Coronary artery (tissue), 2 donors: ENCODE results near the gene DEDD2.
A peak's percentile ranks its signal among the peaks of the same experiment; 100 is the strongest.

ENCODE experiments used
- DNase-seq: peaks from one replicate; pipeline ENCODE4 v3.0.0-alpha.2; 2017; ENCODE audit warnings: low spot score
- H3K27ac ChIP-seq, 2 donors: fragments of 200-600 bp; sonication (generic); one replicate each; pipeline ENCODE4 v1.5.1; 2016 to 2019
- H3K4me3 ChIP-seq: fragments of 200-600 bp; sonication (generic); 2 replicates; pipeline ENCODE4 v1.5.1; 2016; ENCODE audit warnings: mild to moderate bottlenecking, moderate library complexity
- TF ChIP-seq, protein P1 (sequence below): fragments of 200-600 bp; sonication (generic); IDR thresholded peaks from one replicate; pipeline ENCODE4 v1.5.1; 2019; ENCODE audit warnings: antibody characterized with exemption

The DEDD2 gene

DNA sequence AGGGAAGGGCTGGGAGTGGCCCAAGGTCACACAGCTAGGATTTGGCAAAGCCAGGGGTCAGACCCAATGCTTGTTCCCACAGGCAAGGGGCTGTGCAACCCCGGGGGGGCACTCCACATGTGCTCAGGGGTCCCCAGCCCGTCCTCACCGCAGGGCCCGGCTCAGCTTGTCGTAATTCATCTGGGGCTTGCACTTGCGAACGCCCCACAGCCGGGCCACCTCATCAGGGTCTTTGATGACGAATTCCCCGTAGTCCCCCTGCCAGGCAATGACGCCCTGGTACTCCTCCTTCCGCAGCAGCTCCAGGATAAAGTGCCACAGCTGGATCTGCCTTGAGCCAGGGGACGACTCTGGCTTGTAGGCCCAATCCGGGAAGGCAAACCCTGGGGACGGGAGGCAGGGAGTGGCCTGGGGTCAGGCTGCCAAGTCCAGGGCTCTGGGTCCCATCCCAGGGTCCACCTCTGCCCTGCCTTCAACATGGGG lies 32.7 kb upstream of the DEDD2 start:
- DNase-seq: peak; percentile 85
- peak overlapping the region; percentile 97 for H3K4me3 ChIP-seq
- H3K27ac ChIP-seq: peak overlapping the region; percentile 99
- TF ChIP-seq, protein P1, sequence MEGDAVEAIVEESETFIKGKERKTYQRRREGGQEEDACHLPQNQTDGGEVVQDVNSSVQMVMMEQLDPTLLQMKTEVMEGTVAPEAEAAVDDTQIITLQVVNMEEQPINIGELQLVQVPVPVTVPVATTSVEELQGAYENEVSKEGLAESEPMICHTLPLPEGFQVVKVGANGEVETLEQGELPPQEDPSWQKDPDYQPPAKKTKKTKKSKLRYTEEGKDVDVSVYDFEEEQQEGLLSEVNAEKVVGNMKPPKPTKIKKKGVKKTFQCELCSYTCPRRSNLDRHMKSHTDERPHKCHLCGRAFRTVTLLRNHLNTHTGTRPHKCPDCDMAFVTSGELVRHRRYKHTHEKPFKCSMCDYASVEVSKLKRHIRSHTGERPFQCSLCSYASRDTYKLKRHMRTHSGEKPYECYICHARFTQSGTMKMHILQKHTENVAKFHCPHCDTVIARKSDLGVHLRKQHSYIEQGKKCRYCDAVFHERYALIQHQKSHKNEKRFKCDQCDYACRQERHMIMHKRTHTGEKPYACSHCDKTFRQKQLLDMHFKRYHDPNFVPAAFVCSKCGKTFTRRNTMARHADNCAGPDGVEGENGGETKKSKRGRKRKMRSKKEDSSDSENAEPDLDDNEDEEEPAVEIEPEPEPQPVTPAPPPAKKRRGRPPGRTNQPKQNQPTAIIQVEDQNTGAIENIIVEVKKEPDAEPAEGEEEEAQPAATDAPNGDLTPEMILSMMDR: no peak

DNA sequence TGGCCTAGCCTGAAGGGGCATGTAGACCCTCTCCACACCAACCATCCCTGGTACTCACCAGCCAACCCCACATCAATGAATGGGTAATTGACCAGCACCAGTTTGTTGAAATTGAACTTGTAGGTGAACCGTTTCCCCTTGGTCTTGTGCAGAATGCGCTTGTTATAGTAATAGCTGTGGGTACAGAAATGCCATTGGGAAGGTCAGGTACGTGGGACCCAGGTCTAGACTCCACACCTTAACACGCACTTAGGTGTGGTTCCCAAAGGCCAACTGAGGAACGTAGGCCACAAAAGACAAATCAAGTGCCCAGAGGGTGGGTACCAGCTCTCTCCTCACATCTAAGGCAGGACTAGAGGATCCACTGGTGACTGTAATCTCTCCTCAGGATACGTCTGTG lies 32.3 kb upstream of the DEDD2 start:
- Histone ChIP-seq H3K27ac (peak overlapping the region; percentile 99), H3K4me3 (peak overlapping the region; percentile 97)
- DNase-seq: no peak
- TF ChIP-seq, protein P1: no peak

DNA sequence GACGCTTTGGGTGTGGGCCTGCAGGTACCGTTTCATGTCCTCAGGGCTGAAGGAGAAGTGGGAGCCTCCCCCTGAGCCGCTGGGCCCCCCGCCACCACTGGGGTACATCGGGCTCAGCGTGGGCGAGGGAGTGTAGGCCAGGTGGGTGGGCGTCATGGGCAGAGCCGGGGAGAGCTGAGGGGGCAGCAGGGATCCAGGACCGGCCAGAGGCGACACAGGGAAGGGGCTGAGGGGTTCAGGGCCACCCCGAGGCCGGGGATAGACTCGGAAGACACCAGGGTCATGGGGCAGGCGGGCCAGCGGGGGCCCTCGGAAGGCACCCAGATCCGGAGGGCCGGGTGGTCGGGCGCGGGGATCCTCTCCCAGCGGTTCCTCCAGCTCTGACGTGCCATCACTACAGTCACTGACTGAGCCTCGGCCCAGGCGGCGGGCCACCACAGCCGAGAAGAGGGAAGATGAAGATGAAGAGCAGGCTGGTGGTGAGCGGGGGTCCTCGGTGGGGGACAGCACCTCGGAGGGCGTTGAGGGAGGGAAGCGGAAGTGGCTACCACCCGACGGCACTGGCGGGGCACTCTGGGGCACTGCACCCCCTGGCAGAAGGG lies 31.8 kb upstream of the DEDD2 start:
- Histone ChIP-seq H3K27ac (peak overlapping the region; percentile 99), H3K4me3 (no peak overlapping the region)

DNA sequence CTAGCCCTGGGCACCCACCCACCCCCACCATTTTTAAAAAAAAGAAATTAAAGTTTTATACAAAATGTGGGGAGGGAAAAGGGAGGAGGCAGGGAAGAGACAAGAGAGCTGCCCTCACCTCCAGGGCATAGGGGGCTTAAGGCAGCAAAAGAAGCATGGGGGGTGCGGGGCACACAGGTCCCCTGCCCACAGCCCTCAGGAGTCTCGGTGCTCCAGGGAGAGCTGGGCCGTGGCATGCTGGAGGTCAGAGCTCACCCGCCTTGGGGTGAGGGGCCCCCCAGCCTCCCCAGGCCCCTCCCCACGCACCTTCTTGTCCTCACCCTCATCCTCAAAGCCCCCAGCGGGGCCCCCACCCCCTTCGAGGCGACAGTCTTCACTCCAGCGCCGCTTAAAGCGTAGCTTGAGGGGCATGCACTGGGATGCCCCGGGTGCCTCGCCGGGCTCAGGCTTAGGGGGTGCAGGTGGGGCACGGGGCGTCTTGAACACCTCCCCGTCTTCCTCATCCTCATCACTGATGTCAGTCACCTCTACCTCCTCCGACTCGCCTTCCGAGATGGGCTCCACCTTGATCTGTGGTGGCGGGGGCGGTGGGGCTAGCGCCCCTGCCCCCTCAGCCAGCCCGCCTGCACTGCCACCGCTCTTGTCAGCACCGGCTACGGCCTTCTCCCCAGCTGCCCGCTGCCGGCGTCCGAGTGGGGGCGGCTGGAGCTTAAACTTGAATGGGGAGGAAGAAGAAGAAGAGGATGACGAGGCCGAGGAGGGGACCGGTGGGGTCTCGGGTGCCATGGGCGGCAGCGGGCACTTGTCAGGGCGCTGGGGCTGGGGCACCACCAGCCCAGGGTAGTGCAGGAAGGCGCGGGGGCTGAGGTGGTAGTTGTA lies 31.0 kb upstream of the DEDD2 start:
- TF ChIP-seq, protein P1: no peak
- H3K27ac ChIP-seq: peak overlapping the region; percentile 99
- no peak overlapping the region for H3K4me3 ChIP-seq
- DNase-seq: no peak

More for the DNA sequence above, 31.8 kb upstream of the DEDD2 start:
- no peak for DNase-seq
- TF ChIP-seq, protein P1: no peak

DNA sequence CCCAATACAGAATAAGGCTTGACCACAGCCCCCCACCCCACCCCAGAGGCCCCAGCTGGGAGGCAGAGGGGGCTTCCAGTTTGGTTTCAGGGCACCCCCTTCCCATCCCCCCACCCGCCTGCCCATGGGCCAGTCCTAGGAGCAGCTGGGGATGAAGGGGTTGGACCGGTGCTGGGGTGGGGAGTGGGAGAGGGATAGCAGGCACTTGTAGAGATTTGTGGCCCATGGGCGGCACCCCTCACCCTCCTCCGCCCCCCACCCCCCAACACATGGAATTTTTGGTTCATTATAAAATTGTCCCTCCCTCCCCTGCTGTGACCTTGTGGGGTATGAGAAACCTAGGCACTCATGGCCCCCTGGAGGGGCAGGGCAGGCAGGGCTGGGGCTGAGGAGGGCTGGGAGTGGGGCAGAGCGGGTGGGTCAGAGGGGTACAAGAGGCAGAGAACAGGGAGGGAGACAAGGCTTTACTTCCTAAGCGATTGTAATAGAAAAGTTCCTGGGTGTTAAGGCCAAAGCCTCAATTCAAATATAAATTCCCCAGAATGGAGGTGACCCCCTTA lies 30.2 kb upstream of the DEDD2 start:
- DNase-seq: no peak
- TF ChIP-seq, protein P1: no peak
- Histone ChIP-seq H3K27ac (peak overlapping the region; percentile 12 to 71), H3K4me3 (no peak overlapping the region)

DNA sequence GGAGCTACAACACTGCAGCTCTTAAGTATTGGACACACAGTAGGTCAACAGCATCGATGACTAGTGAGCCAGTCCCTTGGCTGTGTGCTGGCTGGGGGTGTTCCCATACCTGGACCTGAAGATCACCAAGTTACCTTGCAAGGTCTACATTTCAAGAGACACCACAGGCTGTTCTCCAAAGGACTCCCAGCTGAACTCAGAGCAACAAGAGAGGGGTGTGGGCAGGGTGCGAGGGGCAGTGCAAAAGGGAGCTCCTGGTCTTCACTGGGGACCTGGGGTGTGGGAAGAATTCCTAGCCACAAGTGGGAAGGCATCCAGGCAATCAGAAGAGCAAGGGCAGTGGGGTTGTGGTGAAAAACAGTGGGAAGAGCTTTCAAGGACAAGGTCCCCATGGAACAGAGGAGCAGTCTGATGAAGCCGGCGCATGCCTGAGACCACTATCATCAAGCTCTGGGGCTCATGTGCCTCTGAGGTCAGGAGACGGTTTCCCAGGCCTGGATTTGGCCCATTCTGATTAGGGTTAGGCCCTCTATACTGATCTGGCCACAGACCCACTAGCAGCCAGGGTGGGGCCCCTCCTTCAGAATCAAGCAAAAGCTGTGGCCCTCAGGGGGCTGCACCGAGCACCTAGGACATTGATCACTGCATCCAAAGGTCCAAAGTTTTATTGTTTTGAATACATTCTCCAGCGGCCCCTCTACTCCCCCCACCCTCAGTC lies 29.6 kb upstream of the DEDD2 start:
- peak overlapping the region in 1 of 2 donors; percentile 71 for H3K27ac ChIP-seq
- DNase-seq: no peak
- TF ChIP-seq, protein P1: no peak
- no peak overlapping the region for H3K4me3 ChIP-seq
